IPS-18c (cell line): ENCODE measurements around the gene CPA1.

Source experiments
- H3K4me3 ChIP-seq: 2 replicates; pipeline ENCODE4 v1.7.0; 2013; ENCODE audit warnings: low read depth, mild to moderate bottlenecking, low read length, moderate library complexity; ENCODE audit not compliant: insufficient read depth
- H3K9me3 ChIP-seq: one replicate; pipeline ENCODE4 v1.6.1; 2013; ENCODE audit warnings: mild to moderate bottlenecking, low read length, moderate library complexity; ENCODE audit not compliant: control insufficient read depth, insufficient read depth

Gene CPA1

GRCh38 chr7:130379921-130380860 is at the start of gene CPA1:
CPA1 (plus strand) TSS chr7:130380494; CDS start chr7:130380521, 27 bp downstream.
- peaks cover 8% of the 10 kb centered on the region for H3K9me3 ChIP-seq
- no peak within 1 kb of the TSS for H3K4me3 ChIP-seq

GRCh38 chr7:130332259-130333053 is 47.8 kb upstream of the CPA1 start:
- no peaks in the 10 kb centered on the region for H3K9me3 ChIP-seq
- H3K4me3 ChIP-seq, result no peak overlapping the region

- Histone ChIP-seq H3K4me3 (no peak overlapping the region), H3K9me3 (no peaks in the 10 kb centered on the region)
These were observed 46.5 kb upstream of the CPA1 start for GRCh38 chr7:130333832-130334231.

GRCh38 chr7:130334274-130334673 is 46.0 kb upstream of the CPA1 start:
- Histone ChIP-seq H3K9me3 (no peaks in the 10 kb centered on the region), H3K4me3 (no peak overlapping the region)

GRCh38 chr7:130337410-130337971 is 42.8 kb upstream of the CPA1 start:
- no peaks in the 10 kb centered on the region for H3K9me3 ChIP-seq

GRCh38 chr7:130338233-130338632 is 42.1 kb upstream of the CPA1 start:
- H3K4me3 ChIP-seq, result no peak overlapping the region
- no peaks in the 10 kb centered on the region for H3K9me3 ChIP-seq

More at GRCh38 chr7:130337410-130337971, 42.8 kb upstream of the CPA1 start:
- no peak overlapping the region for H3K4me3 ChIP-seq

GRCh38 chr7:130341882-130342281 is 38.4 kb upstream of the CPA1 start:
- Histone ChIP-seq H3K4me3 (no peak overlapping the region), H3K9me3 (no peaks in the 10 kb centered on the region)

- Histone ChIP-seq H3K4me3 (no peak overlapping the region), H3K9me3 (no peaks in the 10 kb centered on the region)
These were observed 37.5 kb upstream of the CPA1 start for GRCh38 chr7:130342701-130343380.

GRCh38 chr7:130344271-130344866 is 35.9 kb upstream of the CPA1 start, which contains the start of gene CPA5:
CPA5 (plus strand) TSS chr7:130344816; CDS start chr7:130346486, 1,670 bp downstream.
- H3K4me3 ChIP-seq, result no peak within 1 kb of the TSS; the same call in 1 of the 2 replicates
- H3K9me3 ChIP-seq, result no peaks in the 10 kb centered on the region

GRCh38 chr7:130345136-130345535 is 35.2 kb upstream of the CPA1 start:
- H3K9me3 ChIP-seq, result no peaks in the 10 kb centered on the region
- no peak overlapping the region; the same call in 1 of the 2 replicates for H3K4me3 ChIP-seq

GRCh38 chr7:130345725-130346124 is 34.6 kb upstream of the CPA1 start:
- Histone ChIP-seq H3K4me3 (no peak overlapping the region), H3K9me3 (no peaks in the 10 kb centered on the region)

- Histone ChIP-seq H3K4me3 (no peak overlapping the region), H3K9me3 (no peaks in the 10 kb centered on the region)
These were observed 34.0 kb upstream of the CPA1 start for GRCh38 chr7:130346177-130346905.

- no peaks in the 10 kb centered on the region for H3K9me3 ChIP-seq
- no peak overlapping the region for H3K4me3 ChIP-seq
These were observed 33.4 kb upstream of the CPA1 start for GRCh38 chr7:130346941-130347340.

- Histone ChIP-seq H3K9me3 (peaks cover 2% of the 10 kb centered on the region), H3K4me3 (no peak overlapping the region)
These were observed 30.1 kb upstream of the CPA1 start for GRCh38 chr7:130349911-130350782.
